SU-DHL-6 (cell line): Measurements from ENCODE around the gene ZNF343.
"Not testable (repeated sequence)": the region's sequence is repeated elsewhere in the genome, so short reads cannot be mapped to it uniquely, and the experiment has no call there.

ENCODE experiments used
- EZH2phosphoT487 ChIP-seq: fragments of 200-600 bp; sonication (generic), shearing (Covaris generic); conservative IDR thresholded peaks from 2 replicates; pipeline ENCODE4 v1.6.1; 2018; ENCODE audit warnings: mild to moderate bottlenecking, antibody characterized with exemption, low read length, moderate library complexity, mixed read lengths
- TF ChIP-seq, protein P1 (sequence below): fragments of 200-600 bp; sonication (generic); IDR thresholded peaks from one replicate; pipeline ENCODE4 v1.5.1; 2017; ENCODE audit warnings: antibody characterized with exemption, mild to moderate bottlenecking, low read length, moderate library complexity; ENCODE audit not compliant: insufficient read depth, poor library complexity, severe bottlenecking

DNA sequence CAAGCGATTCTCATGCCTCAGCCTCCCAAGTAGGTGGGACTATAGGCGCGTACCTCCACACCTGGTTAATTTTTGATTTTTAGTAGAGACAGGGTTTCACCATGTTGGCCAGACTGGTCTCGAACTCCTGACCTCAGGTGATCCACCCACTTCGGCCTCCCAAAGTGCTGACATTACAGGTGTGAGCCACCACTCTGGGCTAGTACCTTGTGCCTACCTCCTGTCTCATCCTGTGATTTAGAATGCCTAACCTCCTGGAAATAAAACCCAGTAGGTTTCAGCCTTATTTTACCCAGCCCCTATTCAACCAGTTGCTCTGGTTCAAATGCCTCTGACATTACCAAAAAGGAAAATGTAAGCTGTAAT is 17.5 kb upstream of the ZNF343 start:
- TF ChIP-seq, protein P1, sequence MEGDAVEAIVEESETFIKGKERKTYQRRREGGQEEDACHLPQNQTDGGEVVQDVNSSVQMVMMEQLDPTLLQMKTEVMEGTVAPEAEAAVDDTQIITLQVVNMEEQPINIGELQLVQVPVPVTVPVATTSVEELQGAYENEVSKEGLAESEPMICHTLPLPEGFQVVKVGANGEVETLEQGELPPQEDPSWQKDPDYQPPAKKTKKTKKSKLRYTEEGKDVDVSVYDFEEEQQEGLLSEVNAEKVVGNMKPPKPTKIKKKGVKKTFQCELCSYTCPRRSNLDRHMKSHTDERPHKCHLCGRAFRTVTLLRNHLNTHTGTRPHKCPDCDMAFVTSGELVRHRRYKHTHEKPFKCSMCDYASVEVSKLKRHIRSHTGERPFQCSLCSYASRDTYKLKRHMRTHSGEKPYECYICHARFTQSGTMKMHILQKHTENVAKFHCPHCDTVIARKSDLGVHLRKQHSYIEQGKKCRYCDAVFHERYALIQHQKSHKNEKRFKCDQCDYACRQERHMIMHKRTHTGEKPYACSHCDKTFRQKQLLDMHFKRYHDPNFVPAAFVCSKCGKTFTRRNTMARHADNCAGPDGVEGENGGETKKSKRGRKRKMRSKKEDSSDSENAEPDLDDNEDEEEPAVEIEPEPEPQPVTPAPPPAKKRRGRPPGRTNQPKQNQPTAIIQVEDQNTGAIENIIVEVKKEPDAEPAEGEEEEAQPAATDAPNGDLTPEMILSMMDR = not testable (repeated sequence)
- not testable (repeated sequence) for TF ChIP-seq EZH2phosphoT487
